Endodermal cell (in vitro differentiated cells): ENCODE data around the gene GALNT6. TPM values are rescaled to one million over a fixed set of nuclear protein-coding genes. Genes with fewer than 3 reads are reported as not detected.

Experiments used
- DNase-seq: peaks from one replicate; pipeline ENCODE4 v3.0.0-alpha.2; 2017
- H3K27ac ChIP-seq: 2 replicates; pipeline ENCODE4 v1.5.1; 2013; ENCODE audit warnings: mild to moderate bottlenecking, low read depth, low read length, moderate library complexity
- H3K27me3 ChIP-seq: 2 replicates; pipeline ENCODE4 v1.6.1; 2013; ENCODE audit warnings: mild to moderate bottlenecking, low read length, moderate library complexity; ENCODE audit not compliant: insufficient read depth, control insufficient read depth, poor library complexity, severe bottlenecking
- H3K36me3 ChIP-seq: 2 replicates; pipeline ENCODE4 v1.7.0; 2013; ENCODE audit warnings: mild to moderate bottlenecking, low read length, moderate library complexity; ENCODE audit not compliant: control insufficient read depth, insufficient read depth
- H3K4me1 ChIP-seq: one replicate; pipeline ENCODE4 v1.7.0; 2013; ENCODE audit warnings: low read length; ENCODE audit not compliant: control insufficient read depth, insufficient read depth
- H3K4me3 ChIP-seq: 2 replicates; pipeline ENCODE4 v1.5.1; 2013; ENCODE audit warnings: mild to moderate bottlenecking, low read length, moderate library complexity
- H3K9ac ChIP-seq: 2 replicates; pipeline ENCODE4 v1.6.1; 2013; ENCODE audit warnings: mild to moderate bottlenecking, low read length, moderate library complexity; ENCODE audit not compliant: poor library complexity, severe bottlenecking; ENCODE audit errors: extremely low read depth
- H3K9me3 ChIP-seq: 2 replicates; pipeline ENCODE4 v1.6.1; 2013; ENCODE audit warnings: mild to moderate bottlenecking, low read length, moderate library complexity; ENCODE audit not compliant: control insufficient read depth
- H3K27ac Mint-ChIP-seq: 2 replicates; pipeline ENCODE4 v1.8.0; 2020; ENCODE audit warnings: mixed read lengths
- H3K27me3 Mint-ChIP-seq: 2 replicates; pipeline ENCODE4 v1.8.0; 2021; ENCODE audit warnings: mild to moderate bottlenecking, mixed read lengths; ENCODE audit not compliant: insufficient read depth
- H3K36me3 Mint-ChIP-seq: 2 replicates; pipeline ENCODE4 v1.8.0; 2020; ENCODE audit warnings: low read depth, mixed read lengths
- H3K4me1 Mint-ChIP-seq: 2 replicates; pipeline ENCODE4 v1.8.0; 2020; ENCODE audit warnings: mixed read lengths
- H3K4me3 Mint-ChIP-seq: 2 replicates; pipeline ENCODE4 v1.8.0; 2020; ENCODE audit warnings: mild to moderate bottlenecking, moderate library complexity, mixed read lengths
- H3K9me3 Mint-ChIP-seq: 2 replicates; pipeline ENCODE4 v1.8.0; 2020; ENCODE audit warnings: mild to moderate bottlenecking, mixed read lengths
- CTCF ChIP-seq: fragments of 200-600 bp; sonication (generic); conservative IDR thresholded peaks from 2 replicates; pipeline ENCODE4 v1.5.0; 2021; ENCODE audit warnings: antibody characterized with exemption, mild to moderate bottlenecking
- WGBS, 2 experiments: methylation state at CpG; one replicate each; pipeline versions ENCODE4 v1.1.5 to v1.1.7; 2013; ENCODE audit warnings: missing lambda C conversion rate in 2 of 2, mixed read lengths in 1 of 2; ENCODE audit not compliant: insufficient coverage in 1 of 2, insufficient read length in 1 of 2; 5-methylcytosine and 5-hydroxymethylcytosine counted together
- total RNA-seq, 2 donors: library from RNA; stranded (reverse); fragmentation: NEBNext Ultra II Directional in 1 of 2; extraction: Animal tissue kit (Norgen Biotek cat#: 25700) in 1 of 2; gene quantifications; 2 replicates in 1 of 2; 3 replicates in 1 of 2; pipeline ENCODE4 v1.2.1, GENCODE V29; 2021

Gene GALNT6
- total RNA-seq, 2 donors from 2014 or later, result 13.9 to 19.1 TPM

GRCh38 chr12:51390457-51390856, 749 bp downstream of the GALNT6 start:
- peaks cover 6% of the 10 kb centered on the region for H3K36me3 ChIP-seq
- H3K27me3 Mint-ChIP-seq, result peaks cover 13% of the 10 kb centered on the region
- H3K9me3 ChIP-seq, result no peaks in the 10 kb centered on the region
- no peak overlapping the region for H3K27ac ChIP-seq
- peaks cover 23% of the 10 kb centered on the region for H3K4me1 ChIP-seq
- H3K4me3 ChIP-seq, result peak overlapping the region; percentile 90
- H3K36me3 Mint-ChIP-seq, result peaks cover 16% of the 10 kb centered on the region
- 89 to 100% methylated on average over 3 to 6 of the region's 6 CpGs for WGBS, 2 experiments
- H3K9me3 Mint-ChIP-seq, result no peaks in the 10 kb centered on the region
- peak overlapping the region; percentile 79 for H3K9ac ChIP-seq
- peaks cover 42% of the 10 kb centered on the region for H3K4me1 Mint-ChIP-seq
- no peak for DNase-seq
- TF ChIP-seq CTCF, result no peak
- H3K27ac Mint-ChIP-seq, result peak overlapping the region; percentile 93
- H3K27me3 ChIP-seq, result peaks cover 15% of the 10 kb centered on the region
- H3K4me3 Mint-ChIP-seq, result peak overlapping the region; percentile 87

- Mint-ChIP-seq H3K27me3 (peaks cover 13% of the 10 kb centered on the region), H3K27ac (no peak overlapping the region), H3K9me3 (no peaks in the 10 kb centered on the region), H3K4me3 (no peak overlapping the region), H3K4me1 (peaks cover 37% of the 10 kb centered on the region), H3K36me3 (peaks cover 15% of the 10 kb centered on the region)
- peak; percentile 46 for DNase-seq
- H3K4me1 ChIP-seq, result peaks cover 23% of the 10 kb centered on the region
- peaks cover 6% of the 10 kb centered on the region for H3K36me3 ChIP-seq
- H3K27ac ChIP-seq, result no peak overlapping the region
- 89 to 100% methylated on average over 1 to 2 of the region's 2 CpGs for WGBS, 2 experiments
- H3K4me3 ChIP-seq, result no peak overlapping the region
- no peak overlapping the region for H3K9ac ChIP-seq
- no peaks in the 10 kb centered on the region for H3K9me3 ChIP-seq
- peaks cover 15% of the 10 kb centered on the region for H3K27me3 ChIP-seq
- no peak for TF ChIP-seq CTCF
Measured at GRCh38 chr12:51389302-51389999, 1.8 kb downstream of the GALNT6 start.

GRCh38 chr12:51388846-51389245, 2.4 kb downstream of the GALNT6 start:
- Mint-ChIP-seq H3K27me3 (peaks cover 11% of the 10 kb centered on the region), H3K4me1 (peaks cover 41% of the 10 kb centered on the region), H3K9me3 (no peaks in the 10 kb centered on the region), H3K36me3 (peaks cover 9% of the 10 kb centered on the region), H3K4me3 (no peak overlapping the region), H3K27ac (no peak overlapping the region)
- TF ChIP-seq CTCF, result no peak
- H3K9me3 ChIP-seq, result no peaks in the 10 kb centered on the region
- H3K4me1 ChIP-seq, result peaks cover 23% of the 10 kb centered on the region
- no peak overlapping the region for H3K9ac ChIP-seq
- WGBS, 2 experiments, result 91 to 93% methylated on average over 5 of the region's 5 CpGs
- DNase-seq, result no peak
- H3K36me3 ChIP-seq, result peaks cover 6% of the 10 kb centered on the region
- no peak overlapping the region for H3K27ac ChIP-seq
- H3K4me3 ChIP-seq, result no peak overlapping the region
- H3K27me3 ChIP-seq, result peaks cover 15% of the 10 kb centered on the region
